CD14-positive monocyte (primary cell): ENCODE measurements around the gene VWA5B1. TPM values are rescaled to one million over a fixed set of nuclear protein-coding genes. Genes with fewer than 3 reads are reported as not detected.

Source experiments
- DNase-seq, 3 donors: peaks; one replicate each; pipeline ENCODE4 v3.0.0-alpha.2; 2011 to 2022
- H2AFZ ChIP-seq: 2 replicates; pipeline ENCODE4 v1.6.0; 2012; ENCODE audit warnings: mild to moderate bottlenecking, low read depth, low read length, inconsistent platforms; ENCODE audit not compliant: insufficient read depth, poor library complexity, severe bottlenecking
- H3K27ac ChIP-seq, 2 donors: 1 replicate in 1 of 2; 2 replicates in 1 of 2; pipeline ENCODE4 v1.5.1; 2012 to 2013; ENCODE audit warnings: low read length in 2 of 2, control low read depth in 1 of 2, inconsistent platforms in 1 of 2, low read depth in 1 of 2, mild to moderate bottlenecking in 1 of 2
- H3K27me3 ChIP-seq, 2 donors: one replicate each; pipeline versions ENCODE4 v1.6.0 to v1.6.1; 2011 to 2013; ENCODE audit warnings: low read length in 2 of 2; ENCODE audit not compliant: control insufficient read depth in 2 of 2, insufficient read depth in 2 of 2
- H3K36me3 ChIP-seq, 2 donors: replicated peaks in 1 of 2; 1 replicate in 1 of 2; 2 replicates in 1 of 2; pipeline versions ENCODE4 v1.5.1 to v1.6.1; 2012 to 2013; ENCODE audit warnings: low read length in 2 of 2, control low read depth in 1 of 2, inconsistent platforms in 1 of 2, mild to moderate bottlenecking in 1 of 2; ENCODE audit not compliant: insufficient read depth in 2 of 2, control insufficient read depth in 1 of 2
- H3K4me1 ChIP-seq, 2 donors: 1 replicate in 1 of 2; 2 replicates in 1 of 2; pipeline versions ENCODE4 v1.5.1 to v1.6.1; 2012 to 2013; ENCODE audit warnings: low read length in 2 of 2, control low read depth in 1 of 2, inconsistent platforms in 1 of 2, mild to moderate bottlenecking in 1 of 2, moderate library complexity in 1 of 2; ENCODE audit not compliant: insufficient read depth in 2 of 2, control insufficient read depth in 1 of 2
- H3K4me2 ChIP-seq: replicated peaks from 2 replicates; pipeline ENCODE3; 2012; ENCODE audit warnings: low read length, moderate library complexity, mild to moderate bottlenecking; ENCODE audit not compliant: poor library complexity, severe bottlenecking; ENCODE audit errors: extremely low read depth
- H3K4me3 ChIP-seq, 3 experiments: fragments of 200-600 bp in 1 of 3; sonication (generic) in 1 of 3; replicated peaks in 1 of 3; 1 replicate in 2 of 3; 2 replicates in 1 of 3; pipeline ENCODE4 v1.5.1; 2011 to 2013; ENCODE audit warnings: low read length in 3 of 3, mild to moderate bottlenecking in 3 of 3, control low read depth in 2 of 3, low read depth in 2 of 3, inconsistent platforms in 1 of 3, moderate library complexity in 1 of 3
- H3K79me2 ChIP-seq: 2 replicates; pipeline ENCODE4 v1.6.0; 2012; ENCODE audit warnings: mild to moderate bottlenecking, control low read depth, inconsistent platforms, low read length, moderate library complexity; ENCODE audit not compliant: insufficient read depth
- H3K9ac ChIP-seq: 2 replicates; pipeline ENCODE4 v1.6.0; 2017; ENCODE audit warnings: low read length, mild to moderate bottlenecking; ENCODE audit not compliant: insufficient read depth, poor library complexity, severe bottlenecking
- H3K9me3 ChIP-seq, 2 donors: replicated peaks in 1 of 2; 1 replicate in 1 of 2; 2 replicates in 1 of 2; pipeline versions ENCODE4 v1.5.1 to v1.6.1; 2012 to 2013; ENCODE audit warnings: low read length in 2 of 2, control low read depth in 1 of 2; ENCODE audit not compliant: control insufficient read depth in 1 of 2, insufficient read depth in 1 of 2
- H4K20me1 ChIP-seq: 2 replicates; pipeline ENCODE4 v1.6.0; 2012; ENCODE audit warnings: mild to moderate bottlenecking, low read length, control low read depth, moderate library complexity; ENCODE audit not compliant: insufficient read depth
- H3K27ac Mint-ChIP-seq, 7 donors: one replicate each; pipeline ENCODE4 v1.8.0; 2020; ENCODE audit warnings: mild to moderate bottlenecking in 7 of 7, mixed read lengths in 7 of 7, moderate library complexity in 6 of 7, inconsistent platforms in 2 of 7
- H3K27me3 Mint-ChIP-seq, 3 donors: one replicate each; pipeline ENCODE4 v1.8.0; 2021 to 2022; ENCODE audit warnings: low read depth in 3 of 3, mild to moderate bottlenecking in 3 of 3, mixed read lengths in 3 of 3, moderate library complexity in 3 of 3, inconsistent platforms in 1 of 3
- H3K36me3 Mint-ChIP-seq, 2 donors: one replicate each; pipeline ENCODE4 v1.8.0; 2020; ENCODE audit warnings: mixed read lengths in 2 of 2, inconsistent platforms in 1 of 2, mild to moderate bottlenecking in 1 of 2
- H3K4me1 Mint-ChIP-seq: one replicate; pipeline ENCODE4 v1.8.0; 2020; ENCODE audit warnings: mild to moderate bottlenecking, mixed read lengths
- H3K4me3 Mint-ChIP-seq, 2 donors: one replicate each; pipeline ENCODE4 v1.8.0; 2020; ENCODE audit warnings: mild to moderate bottlenecking in 2 of 2, mixed read lengths in 2 of 2, moderate library complexity in 1 of 2
- H3K9me3 Mint-ChIP-seq, 7 donors: one replicate each; pipeline ENCODE4 v1.8.0; 2020 to 2022; ENCODE audit warnings: mixed read lengths in 7 of 7, mild to moderate bottlenecking in 6 of 7, moderate library complexity in 6 of 7, inconsistent platforms in 2 of 7
- WGBS: methylation state at CpG from one replicate; pipeline ENCODE4 v1.1.5; 2013; ENCODE audit warnings: missing lambda C conversion rate; ENCODE audit not compliant: insufficient coverage; 5-methylcytosine and 5-hydroxymethylcytosine counted together
- intact Hi-C, 2 donors: fragments of 100-400 bp; cut with micrococcal nuclease; formaldehyde crosslinking; loops; one replicate each; pipeline versions ENCODE4 v1.15.0 to v1.15.1; 2023
- polyA plus RNA-seq, 3 donors: library from polyadenylated mRNA; depleted of rRNA in 1 of 3; unstranded in 2 of 3; stranded (reverse) in 1 of 3; fragments of 300-500 nt in 2 of 3; fragments of >200 nt in 1 of 3; fragmentation: Illumina TruSeq in 2 of 3; gene quantifications; 1 replicate in 2 of 3; 2 replicates in 1 of 3; pipeline ENCODE4 v1.2.3, GENCODE V29; 2012 to 2021
- TF ChIP-seq, protein P1 (sequence below): fragments of 200-600 bp; IDR thresholded peaks from one replicate; pipeline ENCODE4 v1.8.0; 2022; ENCODE audit warnings: antibody characterized with exemption, mild to moderate bottlenecking

VWA5B1 gene
- polyA plus RNA-seq, 3 donors, result not detected

DNA sequence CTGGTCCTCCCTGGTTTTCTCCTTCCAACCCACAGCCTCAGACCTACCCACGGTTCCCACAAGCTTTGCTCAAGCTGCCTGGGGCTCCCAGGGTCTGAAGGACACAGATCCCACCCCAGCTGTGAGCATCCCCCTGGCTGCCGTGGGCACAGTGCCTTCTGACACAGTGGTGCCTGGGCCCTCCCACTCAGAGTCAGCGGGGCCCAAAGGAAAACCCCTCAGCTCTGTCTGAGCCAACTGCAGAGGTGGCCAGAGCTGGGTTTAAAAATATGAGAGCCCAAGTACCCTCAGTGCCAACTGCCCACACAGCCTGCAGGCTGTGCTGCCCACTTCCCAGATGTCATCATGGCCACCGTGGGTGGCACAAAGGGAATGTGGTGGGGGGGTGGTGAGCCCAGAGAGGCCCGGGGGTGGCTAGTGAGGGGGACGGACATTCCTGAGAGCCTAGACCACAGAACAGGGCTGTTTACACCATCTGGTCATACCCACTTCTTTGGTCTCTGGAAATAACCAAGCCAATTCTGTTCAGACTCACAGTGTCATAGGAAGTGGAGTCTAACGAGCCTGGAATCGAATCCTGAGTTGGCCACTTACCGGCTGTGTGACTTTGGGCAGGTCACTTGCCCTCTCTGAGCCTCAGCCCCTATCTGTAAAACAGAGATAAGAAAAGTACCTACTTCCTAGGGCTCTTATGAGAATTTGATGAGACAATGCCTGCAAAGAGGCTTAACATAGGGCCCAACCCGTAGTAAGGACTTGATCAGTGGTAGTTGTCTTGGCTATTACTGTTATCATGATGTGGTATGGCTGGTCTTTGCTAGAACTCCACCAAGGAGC, 109.9 kb downstream of the VWA5B1 start:
- peaks cover 0 to 9% of the 10 kb centered on the region in 2 donors for H3K27me3 ChIP-seq

GRCh38 chr1:20401405-20402010, 110.8 kb downstream of the VWA5B1 start:
- H3K27me3 Mint-ChIP-seq, result peaks cover 27 to 54% (median 34%) of the 10 kb centered on the region in 3 donors
- no peak overlapping the region for H2AFZ ChIP-seq
- TF ChIP-seq, protein P1, sequence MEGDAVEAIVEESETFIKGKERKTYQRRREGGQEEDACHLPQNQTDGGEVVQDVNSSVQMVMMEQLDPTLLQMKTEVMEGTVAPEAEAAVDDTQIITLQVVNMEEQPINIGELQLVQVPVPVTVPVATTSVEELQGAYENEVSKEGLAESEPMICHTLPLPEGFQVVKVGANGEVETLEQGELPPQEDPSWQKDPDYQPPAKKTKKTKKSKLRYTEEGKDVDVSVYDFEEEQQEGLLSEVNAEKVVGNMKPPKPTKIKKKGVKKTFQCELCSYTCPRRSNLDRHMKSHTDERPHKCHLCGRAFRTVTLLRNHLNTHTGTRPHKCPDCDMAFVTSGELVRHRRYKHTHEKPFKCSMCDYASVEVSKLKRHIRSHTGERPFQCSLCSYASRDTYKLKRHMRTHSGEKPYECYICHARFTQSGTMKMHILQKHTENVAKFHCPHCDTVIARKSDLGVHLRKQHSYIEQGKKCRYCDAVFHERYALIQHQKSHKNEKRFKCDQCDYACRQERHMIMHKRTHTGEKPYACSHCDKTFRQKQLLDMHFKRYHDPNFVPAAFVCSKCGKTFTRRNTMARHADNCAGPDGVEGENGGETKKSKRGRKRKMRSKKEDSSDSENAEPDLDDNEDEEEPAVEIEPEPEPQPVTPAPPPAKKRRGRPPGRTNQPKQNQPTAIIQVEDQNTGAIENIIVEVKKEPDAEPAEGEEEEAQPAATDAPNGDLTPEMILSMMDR, result no peak
- no peaks in the 10 kb centered on the region for H4K20me1 ChIP-seq
- no peak overlapping the region for H3K27ac Mint-ChIP-seq
- no peaks in the 10 kb centered on the region for H3K79me2 ChIP-seq
- WGBS, result 91% methylated on average over 11 of the region's 11 CpGs
- no peak overlapping the region for H3K27ac ChIP-seq
- intact Hi-C loops, result no loop called here
- no peak overlapping the region for H3K4me3 Mint-ChIP-seq
- H3K4me3 ChIP-seq, result no peak overlapping the region
- no peaks in the 10 kb centered on the region for H3K4me1 Mint-ChIP-seq
- no peaks in the 10 kb centered on the region for H3K36me3 ChIP-seq
- H3K4me1 ChIP-seq, result no peaks in the 10 kb centered on the region
- DNase-seq, result no peak
- H3K9me3 ChIP-seq, result no peaks in the 10 kb centered on the region
- no peak overlapping the region for H3K4me2 ChIP-seq
- H3K36me3 Mint-ChIP-seq, result no peaks in the 10 kb centered on the region
- H3K9me3 Mint-ChIP-seq, result peaks cover 0 to 4% (median 0%) of the 10 kb centered on the region in 7 donors
- peaks cover 0 to 12% of the 10 kb centered on the region in 2 donors for H3K27me3 ChIP-seq
- no peak overlapping the region for H3K9ac ChIP-seq

More for the DNA sequence above, 109.9 kb downstream of the VWA5B1 start:
- TF ChIP-seq, protein P1, result no peak
- H3K36me3 Mint-ChIP-seq, result no peaks in the 10 kb centered on the region
- intact Hi-C loops, result no loop called here
- Histone ChIP-seq H3K4me2 (no peak overlapping the region), H4K20me1 (no peaks in the 10 kb centered on the region), H3K4me3 (no peak overlapping the region), H3K4me1 (no peaks in the 10 kb centered on the region), H3K79me2 (no peaks in the 10 kb centered on the region), H3K9me3 (peaks cover 1 to 4% of the 10 kb centered on the region in 2 donors), H3K36me3 (no peaks in the 10 kb centered on the region), H2AFZ (no peak overlapping the region), H3K27ac (no peak overlapping the region), H3K9ac (no peak overlapping the region)
- no peaks in the 10 kb centered on the region for H3K4me1 Mint-ChIP-seq
- DNase-seq, result no peak
- WGBS, result 41% methylated on average over 5 of the region's 10 CpGs
- H3K9me3 Mint-ChIP-seq, result peaks cover 0 to 11% (median 6%) of the 10 kb centered on the region in 7 donors
- peaks cover 24 to 46% (median 25%) of the 10 kb centered on the region in 3 donors for H3K27me3 Mint-ChIP-seq
- H3K27ac Mint-ChIP-seq, result peak overlapping the region in 2 of 7 donors; percentile 11 to 54
- H3K4me3 Mint-ChIP-seq, result no peak overlapping the region
